NK-92 (cell line): Measurements from ENCODE around the gene ATP5F1D.

Experiments
- DNase-seq: peaks from one replicate; lab custom pipeline; 2025; ENCODE audit not compliant: unreplicated experiment; lab: John Stamatoyannopoulos, UW

Gene ATP5F1D

GRCh38 chr19:1220976-1221903 lies 20.3 kb upstream of the ATP5F1D start:
- no peak for DNase-seq

GRCh38 chr19:1221904-1222255 lies 19.7 kb upstream of the ATP5F1D start:
- DNase-seq: no peak

- no peak for DNase-seq
Measured at GRCh38 chr19:1222394-1222793, 19.2 kb upstream of the ATP5F1D start.

- no peak for DNase-seq
Measured at GRCh38 chr19:1223018-1223855, 18.3 kb upstream of the ATP5F1D start.

GRCh38 chr19:1224047-1224825 lies 17.3 kb upstream of the ATP5F1D start:
- no peak for DNase-seq

GRCh38 chr19:1224847-1225246 lies 16.7 kb upstream of the ATP5F1D start:
- DNase-seq: no peak

GRCh38 chr19:1225440-1226226 lies 15.9 kb upstream of the ATP5F1D start:
- no peak for DNase-seq

GRCh38 chr19:1226227-1226518 lies 15.4 kb upstream of the ATP5F1D start:
- no peak for DNase-seq

GRCh38 chr19:1226522-1227303 lies 14.8 kb upstream of the ATP5F1D start:
- DNase-seq: no peak

- no peak for DNase-seq
Measured at GRCh38 chr19:1227304-1228054, 14.1 kb upstream of the ATP5F1D start.

GRCh38 chr19:1228161-1228957 lies 13.2 kb upstream of the ATP5F1D start:
- DNase-seq: no peak

GRCh38 chr19:1229056-1229923 lies 12.3 kb upstream of the ATP5F1D start:
- DNase-seq: no peak

GRCh38 chr19:1229924-1230782 lies 11.4 kb upstream of the ATP5F1D start:
- no peak for DNase-seq

GRCh38 chr19:1230783-1231489 lies 10.6 kb upstream of the ATP5F1D start:
- no peak for DNase-seq

GRCh38 chr19:1231729-1232637 lies 9.6 kb upstream of the ATP5F1D start:
- no peak for DNase-seq
